ENCODE data around the gene CTCFL.

The CTCFL gene, protein sequence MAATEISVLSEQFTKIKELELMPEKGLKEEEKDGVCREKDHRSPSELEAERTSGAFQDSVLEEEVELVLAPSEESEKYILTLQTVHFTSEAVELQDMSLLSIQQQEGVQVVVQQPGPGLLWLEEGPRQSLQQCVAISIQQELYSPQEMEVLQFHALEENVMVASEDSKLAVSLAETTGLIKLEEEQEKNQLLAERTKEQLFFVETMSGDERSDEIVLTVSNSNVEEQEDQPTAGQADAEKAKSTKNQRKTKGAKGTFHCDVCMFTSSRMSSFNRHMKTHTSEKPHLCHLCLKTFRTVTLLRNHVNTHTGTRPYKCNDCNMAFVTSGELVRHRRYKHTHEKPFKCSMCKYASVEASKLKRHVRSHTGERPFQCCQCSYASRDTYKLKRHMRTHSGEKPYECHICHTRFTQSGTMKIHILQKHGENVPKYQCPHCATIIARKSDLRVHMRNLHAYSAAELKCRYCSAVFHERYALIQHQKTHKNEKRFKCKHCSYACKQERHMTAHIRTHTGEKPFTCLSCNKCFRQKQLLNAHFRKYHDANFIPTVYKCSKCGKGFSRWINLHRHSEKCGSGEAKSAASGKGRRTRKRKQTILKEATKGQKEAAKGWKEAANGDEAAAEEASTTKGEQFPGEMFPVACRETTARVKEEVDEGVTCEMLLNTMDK

DNA sequence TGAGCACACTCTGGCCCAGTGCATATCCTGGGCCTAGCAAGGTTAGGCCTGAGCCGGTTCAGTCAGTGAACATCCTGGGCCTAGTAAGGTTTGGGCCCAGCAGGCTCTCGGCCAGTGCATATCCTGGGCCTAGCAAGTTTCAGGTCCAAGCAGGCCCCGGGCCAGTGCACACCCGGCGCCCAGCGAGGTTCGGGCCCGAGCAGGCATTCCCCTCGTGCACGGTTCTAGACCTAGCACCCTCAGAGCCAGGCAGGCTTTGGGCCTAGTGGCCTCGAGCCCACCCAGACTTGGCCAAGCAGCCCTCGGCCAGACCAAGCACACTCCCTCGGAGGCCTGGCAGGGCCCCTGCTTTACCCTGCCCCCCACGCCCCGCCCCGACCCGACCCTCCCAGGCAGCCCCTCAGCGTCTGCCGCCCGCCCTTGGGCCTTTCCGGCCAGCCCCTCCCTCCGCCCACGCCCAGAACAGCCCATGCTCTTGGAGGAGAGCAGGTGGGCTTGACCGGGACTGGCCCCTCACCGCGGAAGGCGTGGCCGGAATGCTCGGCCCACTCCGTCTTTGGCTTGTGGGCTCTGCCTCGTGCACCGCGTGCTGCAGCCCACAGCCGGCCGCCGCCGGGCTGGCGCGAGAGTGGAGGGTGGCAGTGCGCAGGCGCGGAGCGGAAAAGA is at the start of gene CTCFL:
TSS of gene CTCFL (minus strand) at position 630 of the 666 bp plus-strand sequence. CDS start 935 bp downstream, outside the sequence.
- no peak for DNase-seq (ENCODE audit: low spot score)

DNA sequence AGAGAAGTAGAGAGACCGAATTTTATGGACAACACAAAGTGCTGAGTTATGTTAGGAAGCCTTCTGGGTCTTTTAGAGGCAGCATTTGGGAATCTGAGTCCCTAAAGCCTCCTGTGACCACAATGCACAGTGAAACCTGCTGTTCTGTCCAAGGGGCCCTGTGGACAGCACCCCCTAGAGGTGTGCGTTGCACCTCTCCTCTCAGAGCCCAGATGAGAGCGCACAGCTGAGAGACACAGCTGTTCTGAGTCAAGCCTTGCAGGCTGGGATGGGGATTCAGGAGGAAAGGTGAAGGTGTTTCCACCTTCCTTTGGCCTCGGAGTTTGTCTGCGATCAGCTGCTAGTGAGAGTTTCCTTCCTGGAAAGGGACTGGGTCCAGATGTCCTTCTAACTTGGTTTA is 49.0 kb upstream of the CTCFL start:
- DNase-seq (ENCODE audit: low spot score): no peak

DNA sequence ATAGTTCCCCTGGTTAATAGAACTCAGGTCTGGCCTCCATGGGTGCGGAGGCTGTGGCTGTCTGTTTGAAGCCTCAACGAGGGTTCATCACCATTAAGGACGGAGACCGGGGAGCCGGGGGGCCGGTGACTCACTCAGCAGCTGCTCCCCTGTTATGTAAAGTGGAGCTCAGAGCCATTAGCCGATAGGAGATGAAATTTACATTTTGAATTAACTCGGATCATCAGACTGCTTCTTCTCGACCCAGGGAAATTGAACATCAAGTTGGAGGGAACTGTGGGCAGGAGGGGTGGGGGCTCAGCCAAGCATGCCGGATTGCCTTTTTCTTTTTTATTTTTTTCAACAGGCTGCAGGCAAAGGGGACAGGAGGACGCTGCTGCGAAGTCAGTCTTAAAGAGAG is 48.3 kb upstream of the CTCFL start:
- DNase-seq (ENCODE audit: low spot score): no peak

- no peak for DNase-seq (ENCODE audit: low spot score)
Observed at GRCh38 chr20:57571782-57572416, 47.0 kb upstream of the CTCFL start.

GRCh38 chr20:57570920-57571319 is 46.0 kb upstream of the CTCFL start:
- no peak for DNase-seq (ENCODE audit: low spot score)

DNA sequence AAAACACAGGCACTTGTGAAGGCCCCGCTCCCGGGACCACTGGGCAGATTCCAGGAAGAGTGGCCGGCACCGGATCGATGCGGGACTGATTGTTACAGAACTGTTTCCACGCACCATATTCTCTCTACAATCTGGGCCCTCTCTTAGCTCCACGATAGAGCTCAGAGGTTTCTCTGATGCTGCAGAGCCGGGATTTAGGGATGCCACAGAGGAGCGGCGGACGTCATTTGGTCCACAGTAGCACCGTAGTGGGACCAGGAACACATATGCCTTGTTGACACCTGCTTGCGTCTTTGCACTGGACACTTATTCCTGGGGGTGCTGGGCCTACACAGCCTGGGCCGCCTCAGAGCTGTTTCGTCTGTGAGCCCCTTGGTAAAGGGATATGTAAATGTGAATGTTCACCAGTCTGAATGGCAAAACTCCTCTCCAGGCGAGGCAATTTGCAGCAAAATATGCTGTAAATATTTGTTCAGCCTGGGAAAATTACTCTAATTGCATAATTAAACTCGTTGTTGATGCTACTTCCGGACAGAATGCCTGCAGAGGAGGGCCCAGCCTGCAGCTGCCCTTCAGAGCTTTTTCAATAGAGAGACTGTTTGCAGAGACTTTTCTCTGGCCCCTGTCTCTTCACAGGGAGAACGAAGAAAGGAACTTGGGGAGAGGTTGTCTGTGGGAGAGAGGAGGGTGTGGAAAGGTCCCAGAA is 45.4 kb upstream of the CTCFL start:
- no peak for DNase-seq (ENCODE audit: low spot score)

- DNase-seq (ENCODE audit: low spot score): no peak
Observed at GRCh38 chr20:57568960-57569359, 44.0 kb upstream of the CTCFL start.

- DNase-seq (ENCODE audit: low spot score): no peak
Observed at GRCh38 chr20:57568088-57568896, 43.4 kb upstream of the CTCFL start.

DNA sequence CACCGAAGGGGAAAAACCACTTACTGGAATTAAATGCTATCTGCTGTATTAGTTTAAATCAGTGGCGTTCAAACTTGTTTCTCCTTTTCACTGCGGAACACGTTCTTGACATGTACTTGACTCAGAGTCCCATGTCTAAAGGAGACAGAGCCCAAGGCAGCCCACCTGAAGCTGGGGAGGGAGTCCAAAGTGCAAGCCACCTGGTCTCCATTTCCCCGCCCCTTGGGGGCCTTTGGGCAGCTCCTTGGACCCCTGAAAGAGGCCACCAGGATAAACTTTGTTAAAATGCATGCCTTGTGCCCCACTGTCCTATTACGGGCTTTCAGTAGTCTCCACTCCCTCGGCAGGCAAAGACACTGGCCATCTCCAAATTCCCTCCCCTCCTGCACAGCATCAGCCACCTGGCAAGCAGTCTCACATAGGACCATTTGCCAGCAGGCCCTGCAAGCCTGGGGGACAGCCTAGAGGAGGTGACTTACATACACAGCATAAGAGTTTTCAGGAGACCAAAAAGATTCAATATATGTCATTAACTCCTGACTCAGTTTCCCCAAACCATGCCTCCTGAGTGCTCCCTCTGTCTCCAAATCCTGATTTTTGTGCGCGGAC is 42.6 kb upstream of the CTCFL start:
- no peak for DNase-seq (ENCODE audit: low spot score)

- DNase-seq (ENCODE audit: low spot score): no peak
Observed at GRCh38 chr20:57566803-57567459, 42.0 kb upstream of the CTCFL start.

DNA sequence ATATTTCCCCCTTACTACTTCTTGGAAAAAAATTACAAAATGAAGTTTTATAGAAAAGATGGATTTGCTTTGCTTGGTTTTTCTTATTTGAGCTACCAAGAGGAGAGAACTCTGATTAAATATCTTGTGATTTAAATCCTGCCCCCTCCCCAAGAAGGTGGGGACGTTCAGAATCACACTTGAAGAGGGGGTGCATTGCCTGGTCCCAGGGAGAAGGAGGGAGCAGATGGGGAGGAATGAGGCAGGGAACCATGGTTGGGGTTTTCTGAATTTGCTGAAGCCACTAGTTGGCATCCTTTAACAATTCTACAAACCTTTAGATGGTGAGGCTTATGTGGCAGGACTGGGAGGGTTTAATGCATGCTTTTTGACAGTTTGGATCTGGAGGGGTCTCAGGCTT is 41.5 kb upstream of the CTCFL start:
- no peak for DNase-seq (ENCODE audit: low spot score)

GRCh38 chr20:57564951-57565642 is 40.2 kb upstream of the CTCFL start:
- no peak for DNase-seq (ENCODE audit: low spot score)

GRCh38 chr20:57564180-57564802 is 39.4 kb upstream of the CTCFL start:
- DNase-seq (ENCODE audit: low spot score): no peak

GRCh38 chr20:57563522-57563921 is 38.6 kb upstream of the CTCFL start:
- no peak for DNase-seq (ENCODE audit: low spot score)

- no peak for DNase-seq (ENCODE audit: low spot score)
Observed at GRCh38 chr20:57562541-57563465, 37.9 kb upstream of the CTCFL start.

- DNase-seq (ENCODE audit: low spot score): no peak
Observed at GRCh38 chr20:57561356-57562279, 36.7 kb upstream of the CTCFL start.

Data from germinal center (tissue), 1 donor.